WTC11 (cell line): ENCODE results near the gene SOX4. TPM values are rescaled to one million over a fixed set of nuclear protein-coding genes. Genes with fewer than 3 reads are reported as not detected.

ENCODE experiments used
- ATAC-seq: fragments of 200-7000 bp; cut with Tn5 transposase; 2 replicates; pipeline ENCODE4 v1.10.0; 2021; ENCODE audit warnings: mild to moderate bottlenecking, moderate library complexity
- CTCF ChIA-PET: fragments of 300-600 bp; sonication (Branson Sonifier 250); formaldehyde crosslinking; loops from one replicate; lab custom pipeline; 2021; ENCODE audit warnings: antibody characterized with exemption; lab: Charles Lee
- POLR2A ChIA-PET: fragments of 350-600 bp; sonication (Branson Sonifier 250); formaldehyde crosslinking; loops from one replicate; lab custom pipeline; 2021; ENCODE audit warnings: antibody characterized with exemption; lab: Charles Lee
- DNase-seq: peaks from one replicate; pipeline ENCODE4 v3.0.0; 2021; ENCODE audit warnings: low spot score
- H3K27ac Mint-ChIP-seq: 2 replicates; pipeline ENCODE4 v1.8.0; 2021; ENCODE audit warnings: mixed read lengths
- H3K27me3 Mint-ChIP-seq: 2 replicates; pipeline ENCODE4 v1.8.0; 2021; ENCODE audit warnings: low read depth, mild to moderate bottlenecking, moderate library complexity, mixed read lengths
- H3K36me3 Mint-ChIP-seq: 2 replicates; pipeline ENCODE4 v1.8.0; 2021; ENCODE audit warnings: mixed read lengths
- H3K4me1 Mint-ChIP-seq: 2 replicates; pipeline ENCODE4 v1.8.0; 2022; ENCODE audit warnings: mixed read lengths
- H3K4me3 Mint-ChIP-seq: 2 replicates; pipeline ENCODE4 v1.8.0; 2021; ENCODE audit warnings: mild to moderate bottlenecking, moderate library complexity, mixed read lengths
- H3K9me3 Mint-ChIP-seq: 2 replicates; pipeline ENCODE4 v1.8.0; 2021; ENCODE audit warnings: mixed read lengths
- E2F1 ChIP-seq: sonication (generic); formaldehyde crosslinking; IDR thresholded peaks from 2 replicates; pipeline ENCODE4 v1.8.0; 2022; ENCODE audit warnings: mild to moderate bottlenecking, missing genetic modification reagents
- E2F5 ChIP-seq: sonication (generic); formaldehyde crosslinking; IDR thresholded peaks from 2 replicates; pipeline ENCODE4 v1.8.1; 2022; ENCODE audit warnings: mild to moderate bottlenecking, moderate library complexity, missing genetic modification reagents
- FOXP4 ChIP-seq: sonication (generic); formaldehyde crosslinking; IDR thresholded peaks from 2 replicates; pipeline ENCODE4 v1.8.0; 2022; ENCODE audit warnings: mild to moderate bottlenecking, missing genetic modification reagents
- JUN ChIP-seq: sonication (generic); formaldehyde crosslinking; IDR thresholded peaks from 2 replicates; pipeline ENCODE4 v1.8.0; 2023; ENCODE audit warnings: mild to moderate bottlenecking, missing genetic modification reagents
- MYBL2 ChIP-seq: sonication (generic); formaldehyde crosslinking; IDR thresholded peaks from 2 replicates; pipeline ENCODE4 v1.8.1; 2023; ENCODE audit warnings: mild to moderate bottlenecking, moderate library complexity, missing genetic modification reagents
- NR2C2 ChIP-seq: sonication (generic); formaldehyde crosslinking; IDR thresholded peaks from 2 replicates; pipeline ENCODE4 v1.8.0; 2022; ENCODE audit warnings: mild to moderate bottlenecking, missing genetic modification reagents
- NR3C1 ChIP-seq: sonication (generic); formaldehyde crosslinking; conservative IDR thresholded peaks from 2 replicates; pipeline ENCODE4 v1.8.1; 2023; ENCODE audit warnings: low read depth, mild to moderate bottlenecking, missing genetic modification reagents
- OVOL2 ChIP-seq: fragments of 250-450 bp; sonication (Bioruptor Pico); IDR thresholded peaks from 2 replicates; pipeline ENCODE4 v1.9.0; 2021; ENCODE audit warnings: mild to moderate bottlenecking, borderline replicate concordance
- SMAD4 ChIP-seq: sonication (generic); formaldehyde crosslinking; IDR thresholded peaks from 2 replicates; pipeline ENCODE4 v1.8.0; 2022; ENCODE audit warnings: mild to moderate bottlenecking, missing genetic modification reagents
- ZNF317 ChIP-seq: sonication (generic); formaldehyde crosslinking; IDR thresholded peaks from 2 replicates; pipeline ENCODE4 v1.8.1; 2023; ENCODE audit warnings: low read depth, mild to moderate bottlenecking, moderate library complexity, missing genetic modification reagents, borderline replicate concordance
- total RNA-seq: library from RNA; stranded (reverse); gene quantifications from 3 replicates; pipeline ENCODE4 v1.2.3, GENCODE V29; 2021
- TF ChIP-seq, protein P1 (sequence below): sonication (generic); formaldehyde crosslinking; IDR thresholded peaks from 2 replicates; pipeline ENCODE4 v1.8.0; 2022; ENCODE audit warnings: mild to moderate bottlenecking, missing genetic modification reagents
- TF ChIP-seq, protein P2 (sequence below): sonication (generic); formaldehyde crosslinking; IDR thresholded peaks from 2 replicates; pipeline ENCODE4 v1.8.0; 2022; ENCODE audit warnings: mild to moderate bottlenecking, missing genetic modification reagents
- TF ChIP-seq, protein P3 (sequence below): fragments of 250-450 bp; sonication (Bioruptor Pico); IDR thresholded peaks from 2 replicates; pipeline ENCODE4 v1.9.0; 2021; ENCODE audit warnings: mild to moderate bottlenecking
- TF ChIP-seq, protein P4 (sequence below): sonication (generic); formaldehyde crosslinking; conservative IDR thresholded peaks from 2 replicates; pipeline ENCODE4 v1.8.1; 2022; ENCODE audit warnings: mild to moderate bottlenecking, missing genetic modification reagents
- TF ChIP-seq, protein P5 (sequence below): fragments of 250-450 bp; sonication (Bioruptor Pico); IDR thresholded peaks from 2 replicates; pipeline ENCODE4 v1.9.0; 2021; ENCODE audit warnings: mild to moderate bottlenecking
- TF ChIP-seq, protein P6 (sequence below): sonication (generic); formaldehyde crosslinking; IDR thresholded peaks from 2 replicates; pipeline ENCODE4 v1.8.1; 2023; ENCODE audit warnings: mild to moderate bottlenecking, missing genetic modification reagents, borderline replicate concordance
- TF ChIP-seq, protein P7 (sequence below): sonication (generic); formaldehyde crosslinking; IDR thresholded peaks from 2 replicates; pipeline ENCODE4 v1.8.0; 2023; ENCODE audit warnings: missing genetic modification reagents, mild to moderate bottlenecking, borderline replicate concordance

The SOX4 gene
- total RNA-seq, 1 experiment from 2014 or later = 182 TPM

GRCh38 chr6:21559238-21559637 is 34.3 kb upstream of the SOX4 start:
- Mint-ChIP-seq H3K9me3 (peaks cover under 1% of the 10 kb centered on the region), H3K4me3 (no peak overlapping the region), H3K27ac (no peak overlapping the region), H3K27me3 (no peaks in the 10 kb centered on the region), H3K4me1 (no peaks in the 10 kb centered on the region), H3K36me3 (0 out of 2 replicates have a peak, but pooled peaks cover under 1% of the 10 kb centered on the region)
- ATAC-seq = no peak
- POLR2A ChIA-PET = no interaction called here
- CTCF ChIA-PET = no interaction called here
- TF ChIP-seq E2F1 (CRISPR knock-in tag) (no peak), E2F5 (CRISPR knock-in tag) (no peak), MYBL2 (CRISPR knock-in tag) (no peak), NR3C1 (no peak), JUN (CRISPR knock-in tag) (no peak), OVOL2 (no peak), SMAD4 (CRISPR knock-in tag) (no peak), FOXP4 (no peak), NR2C2 (no peak), ZNF317 (no peak)
- TF ChIP-seq, protein P1, sequence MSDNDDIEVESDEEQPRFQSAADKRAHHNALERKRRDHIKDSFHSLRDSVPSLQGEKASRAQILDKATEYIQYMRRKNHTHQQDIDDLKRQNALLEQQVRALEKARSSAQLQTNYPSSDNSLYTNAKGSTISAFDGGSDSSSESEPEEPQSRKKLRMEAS (CRISPR knock-in tag) = no peak
- TF ChIP-seq, protein P2, sequence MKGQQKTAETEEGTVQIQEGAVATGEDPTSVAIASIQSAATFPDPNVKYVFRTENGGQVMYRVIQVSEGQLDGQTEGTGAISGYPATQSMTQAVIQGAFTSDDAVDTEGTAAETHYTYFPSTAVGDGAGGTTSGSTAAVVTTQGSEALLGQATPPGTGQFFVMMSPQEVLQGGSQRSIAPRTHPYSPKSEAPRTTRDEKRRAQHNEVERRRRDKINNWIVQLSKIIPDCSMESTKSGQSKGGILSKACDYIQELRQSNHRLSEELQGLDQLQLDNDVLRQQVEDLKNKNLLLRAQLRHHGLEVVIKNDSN = no peak
- TF ChIP-seq, protein P3, sequence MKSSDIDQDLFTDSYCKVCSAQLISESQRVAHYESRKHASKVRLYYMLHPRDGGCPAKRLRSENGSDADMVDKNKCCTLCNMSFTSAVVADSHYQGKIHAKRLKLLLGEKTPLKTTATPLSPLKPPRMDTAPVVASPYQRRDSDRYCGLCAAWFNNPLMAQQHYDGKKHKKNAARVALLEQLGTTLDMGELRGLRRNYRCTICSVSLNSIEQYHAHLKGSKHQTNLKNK (CRISPR knock-in tag) = no peak
- TF ChIP-seq, protein P4, sequence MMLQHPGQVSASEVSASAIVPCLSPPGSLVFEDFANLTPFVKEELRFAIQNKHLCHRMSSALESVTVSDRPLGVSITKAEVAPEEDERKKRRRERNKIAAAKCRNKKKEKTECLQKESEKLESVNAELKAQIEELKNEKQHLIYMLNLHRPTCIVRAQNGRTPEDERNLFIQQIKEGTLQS (CRISPR knock-in tag) = no peak
- TF ChIP-seq, protein P5, sequence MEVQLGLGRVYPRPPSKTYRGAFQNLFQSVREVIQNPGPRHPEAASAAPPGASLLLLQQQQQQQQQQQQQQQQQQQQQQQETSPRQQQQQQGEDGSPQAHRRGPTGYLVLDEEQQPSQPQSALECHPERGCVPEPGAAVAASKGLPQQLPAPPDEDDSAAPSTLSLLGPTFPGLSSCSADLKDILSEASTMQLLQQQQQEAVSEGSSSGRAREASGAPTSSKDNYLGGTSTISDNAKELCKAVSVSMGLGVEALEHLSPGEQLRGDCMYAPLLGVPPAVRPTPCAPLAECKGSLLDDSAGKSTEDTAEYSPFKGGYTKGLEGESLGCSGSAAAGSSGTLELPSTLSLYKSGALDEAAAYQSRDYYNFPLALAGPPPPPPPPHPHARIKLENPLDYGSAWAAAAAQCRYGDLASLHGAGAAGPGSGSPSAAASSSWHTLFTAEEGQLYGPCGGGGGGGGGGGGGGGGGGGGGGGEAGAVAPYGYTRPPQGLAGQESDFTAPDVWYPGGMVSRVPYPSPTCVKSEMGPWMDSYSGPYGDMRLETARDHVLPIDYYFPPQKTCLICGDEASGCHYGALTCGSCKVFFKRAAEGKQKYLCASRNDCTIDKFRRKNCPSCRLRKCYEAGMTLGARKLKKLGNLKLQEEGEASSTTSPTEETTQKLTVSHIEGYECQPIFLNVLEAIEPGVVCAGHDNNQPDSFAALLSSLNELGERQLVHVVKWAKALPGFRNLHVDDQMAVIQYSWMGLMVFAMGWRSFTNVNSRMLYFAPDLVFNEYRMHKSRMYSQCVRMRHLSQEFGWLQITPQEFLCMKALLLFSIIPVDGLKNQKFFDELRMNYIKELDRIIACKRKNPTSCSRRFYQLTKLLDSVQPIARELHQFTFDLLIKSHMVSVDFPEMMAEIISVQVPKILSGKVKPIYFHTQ (CRISPR knock-in tag) = no peak
- TF ChIP-seq, protein P6, sequence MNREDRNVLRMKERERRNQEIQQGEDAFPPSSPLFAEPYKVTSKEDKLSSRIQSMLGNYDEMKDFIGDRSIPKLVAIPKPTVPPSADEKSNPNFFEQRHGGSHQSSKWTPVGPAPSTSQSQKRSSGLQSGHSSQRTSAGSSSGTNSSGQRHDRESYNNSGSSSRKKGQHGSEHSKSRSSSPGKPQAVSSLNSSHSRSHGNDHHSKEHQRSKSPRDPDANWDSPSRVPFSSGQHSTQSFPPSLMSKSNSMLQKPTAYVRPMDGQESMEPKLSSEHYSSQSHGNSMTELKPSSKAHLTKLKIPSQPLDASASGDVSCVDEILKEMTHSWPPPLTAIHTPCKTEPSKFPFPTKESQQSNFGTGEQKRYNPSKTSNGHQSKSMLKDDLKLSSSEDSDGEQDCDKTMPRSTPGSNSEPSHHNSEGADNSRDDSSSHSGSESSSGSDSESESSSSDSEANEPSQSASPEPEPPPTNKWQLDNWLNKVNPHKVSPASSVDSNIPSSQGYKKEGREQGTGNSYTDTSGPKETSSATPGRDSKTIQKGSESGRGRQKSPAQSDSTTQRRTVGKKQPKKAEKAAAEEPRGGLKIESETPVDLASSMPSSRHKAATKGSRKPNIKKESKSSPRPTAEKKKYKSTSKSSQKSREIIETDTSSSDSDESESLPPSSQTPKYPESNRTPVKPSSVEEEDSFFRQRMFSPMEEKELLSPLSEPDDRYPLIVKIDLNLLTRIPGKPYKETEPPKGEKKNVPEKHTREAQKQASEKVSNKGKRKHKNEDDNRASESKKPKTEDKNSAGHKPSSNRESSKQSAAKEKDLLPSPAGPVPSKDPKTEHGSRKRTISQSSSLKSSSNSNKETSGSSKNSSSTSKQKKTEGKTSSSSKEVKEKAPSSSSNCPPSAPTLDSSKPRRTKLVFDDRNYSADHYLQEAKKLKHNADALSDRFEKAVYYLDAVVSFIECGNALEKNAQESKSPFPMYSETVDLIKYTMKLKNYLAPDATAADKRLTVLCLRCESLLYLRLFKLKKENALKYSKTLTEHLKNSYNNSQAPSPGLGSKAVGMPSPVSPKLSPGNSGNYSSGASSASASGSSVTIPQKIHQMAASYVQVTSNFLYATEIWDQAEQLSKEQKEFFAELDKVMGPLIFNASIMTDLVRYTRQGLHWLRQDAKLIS (CRISPR knock-in tag) = no peak
- TF ChIP-seq, protein P7, sequence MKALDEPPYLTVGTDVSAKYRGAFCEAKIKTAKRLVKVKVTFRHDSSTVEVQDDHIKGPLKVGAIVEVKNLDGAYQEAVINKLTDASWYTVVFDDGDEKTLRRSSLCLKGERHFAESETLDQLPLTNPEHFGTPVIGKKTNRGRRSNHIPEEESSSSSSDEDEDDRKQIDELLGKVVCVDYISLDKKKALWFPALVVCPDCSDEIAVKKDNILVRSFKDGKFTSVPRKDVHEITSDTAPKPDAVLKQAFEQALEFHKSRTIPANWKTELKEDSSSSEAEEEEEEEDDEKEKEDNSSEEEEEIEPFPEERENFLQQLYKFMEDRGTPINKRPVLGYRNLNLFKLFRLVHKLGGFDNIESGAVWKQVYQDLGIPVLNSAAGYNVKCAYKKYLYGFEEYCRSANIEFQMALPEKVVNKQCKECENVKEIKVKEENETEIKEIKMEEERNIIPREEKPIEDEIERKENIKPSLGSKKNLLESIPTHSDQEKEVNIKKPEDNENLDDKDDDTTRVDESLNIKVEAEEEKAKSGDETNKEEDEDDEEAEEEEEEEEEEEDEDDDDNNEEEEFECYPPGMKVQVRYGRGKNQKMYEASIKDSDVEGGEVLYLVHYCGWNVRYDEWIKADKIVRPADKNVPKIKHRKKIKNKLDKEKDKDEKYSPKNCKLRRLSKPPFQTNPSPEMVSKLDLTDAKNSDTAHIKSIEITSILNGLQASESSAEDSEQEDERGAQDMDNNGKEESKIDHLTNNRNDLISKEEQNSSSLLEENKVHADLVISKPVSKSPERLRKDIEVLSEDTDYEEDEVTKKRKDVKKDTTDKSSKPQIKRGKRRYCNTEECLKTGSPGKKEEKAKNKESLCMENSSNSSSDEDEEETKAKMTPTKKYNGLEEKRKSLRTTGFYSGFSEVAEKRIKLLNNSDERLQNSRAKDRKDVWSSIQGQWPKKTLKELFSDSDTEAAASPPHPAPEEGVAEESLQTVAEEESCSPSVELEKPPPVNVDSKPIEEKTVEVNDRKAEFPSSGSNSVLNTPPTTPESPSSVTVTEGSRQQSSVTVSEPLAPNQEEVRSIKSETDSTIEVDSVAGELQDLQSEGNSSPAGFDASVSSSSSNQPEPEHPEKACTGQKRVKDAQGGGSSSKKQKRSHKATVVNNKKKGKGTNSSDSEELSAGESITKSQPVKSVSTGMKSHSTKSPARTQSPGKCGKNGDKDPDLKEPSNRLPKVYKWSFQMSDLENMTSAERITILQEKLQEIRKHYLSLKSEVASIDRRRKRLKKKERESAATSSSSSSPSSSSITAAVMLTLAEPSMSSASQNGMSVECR = no peak
- TF ChIP-seq, all 79 proteins: peak for 0
- DNase-seq = no peak
